SK-N-SH (cell line): Measurements from ENCODE around the gene MGRN1. TPM values are rescaled to one million over a fixed set of nuclear protein-coding genes. Genes with fewer than 3 reads are reported as not detected.

Source experiments
- CTCF ChIA-PET: fragments of 300-600, 350-600 bp; formaldehyde crosslinking; extraction: SDS; loops from one replicate; lab custom pipeline; 2021; lab: Yijun Ruan, JAX
- POLR2A ChIA-PET: fragments of 350-600 bp; sonication (Branson Sonifier 250); formaldehyde crosslinking; extraction: SDS; loops from one replicate; lab custom pipeline; 2020; ENCODE audit warnings: antibody characterized with exemption, inconsistent platforms; lab: Yijun Ruan, JAX
- DNase-seq: peaks from one replicate; pipeline ENCODE4 v3.0.0; 2012
- H2AFZ ChIP-seq: fragments of 200-600 bp; sonication (generic); 2 replicates; pipeline ENCODE4 v1.8.1; 2016; ENCODE audit warnings: antibody characterized with exemption, mild to moderate bottlenecking, low read depth
- H3F3A ChIP-seq: fragments of 200-600 bp; sonication (generic); replicated peaks from 2 replicates; pipeline ENCODE3; 2016; ENCODE audit warnings: antibody characterized with exemption, mild to moderate bottlenecking; ENCODE audit not compliant: insufficient read depth
- H3K27ac ChIP-seq, 2 experiments: fragments of 200-500 bp in 1 of 2; fragments of 200-600 bp in 1 of 2; sonication (Bioruptor generic) in 1 of 2; sonication (generic), shearing (Covaris generic) in 1 of 2; 2 replicates each; pipeline versions ENCODE4 v1.5.1 to v1.6.1; 2014 to 2016; ENCODE audit warnings: low read depth in 2 of 2, inconsistent platforms in 1 of 2, low read length in 1 of 2, mild to moderate bottlenecking in 1 of 2, mixed read lengths in 1 of 2
- H3K27me3 ChIP-seq: fragments of 200-600 bp; sonication (generic), shearing (Covaris generic); 2 replicates; pipeline ENCODE4 v1.6.1; 2016; ENCODE audit warnings: mixed run types; ENCODE audit not compliant: insufficient read depth
- H3K36me3 ChIP-seq, 2 experiments: fragments of 200-500 bp in 1 of 2; fragments of 200-600 bp in 1 of 2; sonication (Bioruptor generic) in 1 of 2; sonication (generic) in 1 of 2; replicated peaks in 1 of 2; 2 replicates each; pipeline versions ENCODE3 to v1.5.1; 2014 to 2016; ENCODE audit warnings: low read length in 1 of 2, mild to moderate bottlenecking in 1 of 2; ENCODE audit not compliant: insufficient read depth in 2 of 2, control insufficient read depth in 1 of 2
- H3K4me1 ChIP-seq, 2 experiments: fragments of 200-500 bp in 1 of 2; fragments of 200-600 bp in 1 of 2; sonication (Bioruptor generic) in 1 of 2; sonication (generic), shearing (Covaris generic) in 1 of 2; 2 replicates each; pipeline versions ENCODE4 v1.5.1 to v1.6.1; 2014 to 2016; ENCODE audit warnings: low read depth in 1 of 2, low read length in 1 of 2, mixed run types in 1 of 2; ENCODE audit not compliant: insufficient read depth in 2 of 2, control insufficient read depth in 1 of 2
- H3K4me2 ChIP-seq: fragments of 200-600 bp; sonication (generic), shearing (Covaris generic); 2 replicates; pipeline ENCODE4 v1.6.1; 2017; ENCODE audit warnings: mixed run types
- H3K4me3 ChIP-seq, 2 experiments: fragments of 200-500 bp in 1 of 2; fragments of 200-600 bp in 1 of 2; sonication (Bioruptor generic) in 1 of 2; sonication (generic), shearing (Covaris generic) in 1 of 2; 2 replicates each; pipeline versions ENCODE4 v1.5.1 to v1.8.1; 2014 to 2016; ENCODE audit warnings: low read depth in 2 of 2, inconsistent platforms in 1 of 2, low read length in 1 of 2, mild to moderate bottlenecking in 1 of 2, mixed read lengths in 1 of 2, moderate library complexity in 1 of 2
- H3K79me2 ChIP-seq: fragments of 200-600 bp; sonication (generic); 2 replicates; pipeline ENCODE4 v1.8.1; 2017; ENCODE audit warnings: mild to moderate bottlenecking; ENCODE audit not compliant: insufficient read depth
- H3K9ac ChIP-seq: fragments of 200-600 bp; sonication (generic); 2 replicates; pipeline ENCODE4 v1.6.1; 2017; ENCODE audit warnings: mixed run types
- H3K9me2 ChIP-seq: fragments of 200-600 bp; sonication (generic); 2 replicates; pipeline ENCODE4 v1.6.1; 2017; ENCODE audit warnings: mixed run types
- H3K9me3 ChIP-seq: fragments of 200-600 bp; sonication (generic); 2 replicates; pipeline ENCODE4 v1.6.1; 2017; ENCODE audit warnings: mixed run types, mild to moderate bottlenecking, moderate library complexity
- H4K20me1 ChIP-seq: fragments of 200-600 bp; sonication (generic); 2 replicates; pipeline ENCODE4 v1.6.1; 2017; ENCODE audit warnings: mild to moderate bottlenecking, mixed run types; ENCODE audit not compliant: insufficient read depth
- CHD2 ChIP-seq: fragments of 150-350 bp; IDR thresholded peaks from 2 replicates; pipeline ENCODE4 v1.6.1; 2018; ENCODE audit warnings: low read length; ENCODE audit not compliant: partially characterized antibody
- EZH2phosphoT487 ChIP-seq: fragments of 200-600 bp; sonication (generic); IDR thresholded peaks from 2 replicates; pipeline ENCODE4 v1.6.1; 2017; ENCODE audit warnings: low read depth, mixed run types, mild to moderate bottlenecking, antibody characterized with exemption, moderate library complexity, borderline replicate concordance
- FOSL2 ChIP-seq: IDR thresholded peaks from 2 replicates; pipeline ENCODE4 v1.4.0; 2012; ENCODE audit warnings: low read depth, mild to moderate bottlenecking, moderate library complexity, borderline replicate concordance
- FOXM1 ChIP-seq: IDR thresholded peaks from 2 replicates; pipeline ENCODE4 v1.4.0; 2012; ENCODE audit warnings: low read depth, mild to moderate bottlenecking
- MEF2A ChIP-seq: IDR thresholded peaks from 2 replicates; pipeline ENCODE4 v1.4.0; 2012; ENCODE audit warnings: low read depth, borderline replicate concordance
- MXI1 ChIP-seq: IDR thresholded peaks from 2 replicates; pipeline ENCODE4 v1.6.1; 2012; ENCODE audit warnings: mild to moderate bottlenecking, low read depth, low read length, improper control_type of control experiment
- NRF1 ChIP-seq: IDR thresholded peaks from 2 replicates; pipeline ENCODE4 v1.6.1; 2012; ENCODE audit warnings: low read depth, mild to moderate bottlenecking, low read length
- POLR2AphosphoS5 ChIP-seq: IDR thresholded peaks from 2 replicates; pipeline ENCODE4 v1.6.1; 2012; ENCODE audit warnings: low read depth, low read length
- RAD21 ChIP-seq: IDR thresholded peaks from 2 replicates; pipeline ENCODE4 v1.6.1; 2012; ENCODE audit warnings: mild to moderate bottlenecking, low read length
- RCOR1 ChIP-seq: fragments of 150-350 bp; IDR thresholded peaks from 2 replicates; pipeline ENCODE4 v1.6.1; 2017; ENCODE audit warnings: antibody characterized with exemption, low read length
- RXRA ChIP-seq: IDR thresholded peaks from 2 replicates; pipeline ENCODE4 v1.4.0; 2012; ENCODE audit warnings: low read depth, mild to moderate bottlenecking, borderline replicate concordance
- SIN3A ChIP-seq: IDR thresholded peaks from 2 replicates; pipeline ENCODE4 v1.6.1; 2012; ENCODE audit warnings: low read depth, mild to moderate bottlenecking, low read length, moderate library complexity, borderline replicate concordance
- SMC3 ChIP-seq: IDR thresholded peaks from 2 replicates; pipeline ENCODE4 v1.6.1; 2012; ENCODE audit warnings: low read depth, low read length, improper control_type of control experiment
- YY1 ChIP-seq: IDR thresholded peaks from 2 replicates; pipeline ENCODE4 v1.4.0; 2012; ENCODE audit warnings: low read depth, mild to moderate bottlenecking
- WGBS: methylation state at CpG from one replicate; pipeline ENCODE4 v1.1.6; 2017; ENCODE audit warnings: low lambda C conversion rate; 5-methylcytosine and 5-hydroxymethylcytosine counted together
- polyA plus RNA-seq, 3 experiments: library from polyadenylated mRNA; depleted of rRNA; stranded (reverse); fragments of >200 nt; gene quantifications; 2 replicates each; pipeline ENCODE4 v1.2.3, GENCODE V29; 2012
- TF ChIP-seq, protein P1 (sequence below): IDR thresholded peaks from 2 replicates; pipeline ENCODE4; 2012
- TF ChIP-seq, protein P2 (sequence below): fragments of 150-350 bp; IDR thresholded peaks from 2 replicates; pipeline ENCODE4 v1.6.1; 2016; ENCODE audit warnings: mild to moderate bottlenecking, low read depth, low read length
- TF ChIP-seq, protein P3 (sequence below): fragments of 150-350 bp; IDR thresholded peaks from 2 replicates; pipeline ENCODE4 v1.6.1; 2017; ENCODE audit warnings: antibody characterized with exemption, low read length, low read depth, borderline replicate concordance
- TF ChIP-seq, protein P4 (sequence below): fragments of 200-600 bp; sonication (generic); IDR thresholded peaks from 2 replicates; pipeline ENCODE4 v1.6.1; 2017; ENCODE audit warnings: antibody characterized with exemption, mild to moderate bottlenecking, moderate library complexity
- TF ChIP-seq, protein P5 (sequence below): IDR thresholded peaks from 2 replicates; pipeline ENCODE4 v1.4.0; 2012; ENCODE audit warnings: low read depth

Gene MGRN1
- polyA plus RNA-seq, 1 of the 3 experiments (the other 2 are of a cell fraction): 13.3 TPM

DNA sequence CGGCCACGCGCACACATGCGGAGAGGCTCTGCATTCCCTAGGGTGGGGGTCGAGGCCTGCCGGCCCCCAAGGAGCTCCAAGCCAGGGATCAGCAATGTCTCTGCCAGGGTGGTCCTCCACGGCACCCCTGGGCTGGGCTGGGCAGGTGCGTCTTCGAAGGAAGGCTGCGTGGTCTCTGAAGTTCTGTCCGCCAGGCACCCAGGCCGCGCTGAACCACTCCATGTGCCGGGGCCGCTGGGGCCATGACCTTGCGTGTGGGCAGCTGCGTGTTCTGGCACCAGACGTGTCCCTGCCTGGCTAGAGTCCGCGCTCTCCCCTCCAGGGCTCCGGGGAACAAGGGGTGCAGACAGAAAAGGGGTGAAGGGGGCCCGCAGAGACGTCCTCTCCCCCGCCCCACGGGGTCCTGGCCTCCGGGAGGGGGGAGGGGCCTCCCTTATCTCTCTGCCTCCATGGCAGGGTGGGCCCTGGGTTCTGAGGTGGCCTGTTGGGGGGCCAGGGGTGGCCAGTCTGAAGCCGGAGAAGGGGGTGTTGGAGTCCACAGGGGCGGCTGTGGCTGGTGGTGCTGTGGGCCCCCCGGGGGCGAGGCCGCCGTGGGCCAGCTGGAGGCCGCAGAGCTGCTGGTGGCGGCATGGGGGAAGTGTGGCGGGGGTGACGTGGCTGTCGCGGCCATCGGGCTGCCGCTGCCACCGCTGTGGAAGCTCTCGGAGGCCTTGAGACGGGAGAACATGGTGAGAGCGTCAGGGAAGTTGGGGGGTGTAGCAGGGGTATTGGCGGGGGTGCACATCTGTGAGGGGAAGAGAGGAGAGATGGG, 15.2 kb upstream of the MGRN1 start:
- peaks cover 0 to 16% of the 10 kb centered on the region in 2 experiments; a peak in 1 of 4 replicates for H3K4me1 ChIP-seq
- H3K4me3 ChIP-seq: no peak overlapping the region
- no peak for TF ChIP-seq POLR2AphosphoS5
- no peak for TF ChIP-seq SMC3
- TF ChIP-seq YY1: no peak
- TF ChIP-seq, protein P1, sequence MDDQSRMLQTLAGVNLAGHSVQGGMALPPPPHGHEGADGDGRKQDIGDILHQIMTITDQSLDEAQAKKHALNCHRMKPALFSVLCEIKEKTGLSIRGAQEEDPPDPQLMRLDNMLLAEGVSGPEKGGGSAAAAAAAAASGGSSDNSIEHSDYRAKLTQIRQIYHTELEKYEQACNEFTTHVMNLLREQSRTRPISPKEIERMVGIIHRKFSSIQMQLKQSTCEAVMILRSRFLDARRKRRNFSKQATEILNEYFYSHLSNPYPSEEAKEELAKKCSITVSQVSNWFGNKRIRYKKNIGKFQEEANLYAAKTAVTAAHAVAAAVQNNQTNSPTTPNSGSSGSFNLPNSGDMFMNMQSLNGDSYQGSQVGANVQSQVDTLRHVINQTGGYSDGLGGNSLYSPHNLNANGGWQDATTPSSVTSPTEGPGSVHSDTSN: no peak
- TF ChIP-seq, protein P2, sequence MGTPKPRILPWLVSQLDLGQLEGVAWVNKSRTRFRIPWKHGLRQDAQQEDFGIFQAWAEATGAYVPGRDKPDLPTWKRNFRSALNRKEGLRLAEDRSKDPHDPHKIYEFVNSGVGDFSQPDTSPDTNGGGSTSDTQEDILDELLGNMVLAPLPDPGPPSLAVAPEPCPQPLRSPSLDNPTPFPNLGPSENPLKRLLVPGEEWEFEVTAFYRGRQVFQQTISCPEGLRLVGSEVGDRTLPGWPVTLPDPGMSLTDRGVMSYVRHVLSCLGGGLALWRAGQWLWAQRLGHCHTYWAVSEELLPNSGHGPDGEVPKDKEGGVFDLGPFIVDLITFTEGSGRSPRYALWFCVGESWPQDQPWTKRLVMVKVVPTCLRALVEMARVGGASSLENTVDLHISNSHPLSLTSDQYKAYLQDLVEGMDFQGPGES: no peak
- no peak for TF ChIP-seq CHD2
- no peak for TF ChIP-seq SIN3A
- TF ChIP-seq, protein P3, sequence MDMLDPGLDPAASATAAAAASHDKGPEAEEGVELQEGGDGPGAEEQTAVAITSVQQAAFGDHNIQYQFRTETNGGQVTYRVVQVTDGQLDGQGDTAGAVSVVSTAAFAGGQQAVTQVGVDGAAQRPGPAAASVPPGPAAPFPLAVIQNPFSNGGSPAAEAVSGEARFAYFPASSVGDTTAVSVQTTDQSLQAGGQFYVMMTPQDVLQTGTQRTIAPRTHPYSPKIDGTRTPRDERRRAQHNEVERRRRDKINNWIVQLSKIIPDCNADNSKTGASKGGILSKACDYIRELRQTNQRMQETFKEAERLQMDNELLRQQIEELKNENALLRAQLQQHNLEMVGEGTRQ: no peak
- TF ChIP-seq FOSL2: no peak
- no peak for TF ChIP-seq EZH2phosphoT487
- TF ChIP-seq RCOR1: no peak
- TF ChIP-seq, protein P4, sequence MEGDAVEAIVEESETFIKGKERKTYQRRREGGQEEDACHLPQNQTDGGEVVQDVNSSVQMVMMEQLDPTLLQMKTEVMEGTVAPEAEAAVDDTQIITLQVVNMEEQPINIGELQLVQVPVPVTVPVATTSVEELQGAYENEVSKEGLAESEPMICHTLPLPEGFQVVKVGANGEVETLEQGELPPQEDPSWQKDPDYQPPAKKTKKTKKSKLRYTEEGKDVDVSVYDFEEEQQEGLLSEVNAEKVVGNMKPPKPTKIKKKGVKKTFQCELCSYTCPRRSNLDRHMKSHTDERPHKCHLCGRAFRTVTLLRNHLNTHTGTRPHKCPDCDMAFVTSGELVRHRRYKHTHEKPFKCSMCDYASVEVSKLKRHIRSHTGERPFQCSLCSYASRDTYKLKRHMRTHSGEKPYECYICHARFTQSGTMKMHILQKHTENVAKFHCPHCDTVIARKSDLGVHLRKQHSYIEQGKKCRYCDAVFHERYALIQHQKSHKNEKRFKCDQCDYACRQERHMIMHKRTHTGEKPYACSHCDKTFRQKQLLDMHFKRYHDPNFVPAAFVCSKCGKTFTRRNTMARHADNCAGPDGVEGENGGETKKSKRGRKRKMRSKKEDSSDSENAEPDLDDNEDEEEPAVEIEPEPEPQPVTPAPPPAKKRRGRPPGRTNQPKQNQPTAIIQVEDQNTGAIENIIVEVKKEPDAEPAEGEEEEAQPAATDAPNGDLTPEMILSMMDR: no peak
- TF ChIP-seq, protein P5, sequence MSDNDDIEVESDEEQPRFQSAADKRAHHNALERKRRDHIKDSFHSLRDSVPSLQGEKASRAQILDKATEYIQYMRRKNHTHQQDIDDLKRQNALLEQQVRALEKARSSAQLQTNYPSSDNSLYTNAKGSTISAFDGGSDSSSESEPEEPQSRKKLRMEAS: no peak
- TF ChIP-seq MXI1: no peak
- no peak for TF ChIP-seq RAD21
- TF ChIP-seq RXRA: no peak
- TF ChIP-seq NRF1: no peak
- TF ChIP-seq FOXM1: no peak
- TF ChIP-seq MEF2A: no peak
- ChIA-PET POLR2A (interaction anchor here (1.1 kb wide), 1 partner anchor 16 kb away, joined by 3 read pairs; no protein-coding TSS in a partner anchor), CTCF (interaction anchor here (0.8 to 2.4 kb wide), 3 partner anchors 15 to 24 kb away, joined by 3 to 11 read pairs (median 3); partner anchors contain the start of gene MGRN1)
- H3K27me3 ChIP-seq: no peaks in the 10 kb centered on the region
- H3K27ac ChIP-seq: no peak overlapping the region
- H3K9ac ChIP-seq: no peak overlapping the region
- no peak overlapping the region for H3K4me2 ChIP-seq
- no peak overlapping the region for H2AFZ ChIP-seq
- H4K20me1 ChIP-seq: peaks cover 40% of the 10 kb centered on the region
- 96% methylated on average over 39 of the region's 45 CpGs for WGBS
- H3K9me3 ChIP-seq: no peaks in the 10 kb centered on the region
- peaks cover 0 to 16% of the 10 kb centered on the region in 2 experiments for H3K36me3 ChIP-seq
- peak; percentile 39 for DNase-seq
- peaks cover 40% of the 10 kb centered on the region for H3K79me2 ChIP-seq
- no peaks in the 10 kb centered on the region for H3F3A ChIP-seq
- H3K9me2 ChIP-seq: no peaks in the 10 kb centered on the region
